Suprapubic skin (tissue), 4 donors: ENCODE measurements around the gene DNAH1. TPM values are rescaled to one million over a fixed set of nuclear protein-coding genes. Genes with fewer than 3 reads are reported as not detected.

Source experiments
- DNase-seq, 2 donors: peaks; one replicate each; pipeline ENCODE4 v3.0.0-alpha.2; 2019; ENCODE audit warnings: low spot score in 2 of 2
- H3K27ac ChIP-seq: fragments of 200-600 bp; sonication (generic); one replicate; pipeline ENCODE4 v1.5.1; 2019
- H3K27me3 ChIP-seq: fragments of 200-600 bp; sonication (generic); one replicate; pipeline ENCODE4 v1.5.1; 2019
- H3K36me3 ChIP-seq: fragments of 200-600 bp; sonication (generic); one replicate; pipeline ENCODE4 v1.5.1; 2019
- H3K4me1 ChIP-seq: fragments of 200-600 bp; sonication (generic); one replicate; pipeline ENCODE4 v1.5.1; 2019
- H3K4me3 ChIP-seq: fragments of 200-600 bp; sonication (generic); one replicate; pipeline ENCODE4 v1.5.1; 2019; ENCODE audit warnings: mild to moderate bottlenecking
- H3K9me3 ChIP-seq: fragments of 200-600 bp; sonication (generic); one replicate; pipeline ENCODE4 v1.5.1; 2019
- EP300 ChIP-seq: sonication (generic); formaldehyde crosslinking; IDR thresholded peaks from one replicate; pipeline ENCODE4 v1.6.1; 2017; ENCODE audit warnings: antibody characterized with exemption
- POLR2A ChIP-seq, 2 donors: fragments of 450-650 bp; IDR thresholded peaks; one replicate each; pipeline ENCODE4 v1.6.1; 2017; ENCODE audit warnings: antibody characterized with exemption in 2 of 2, mild to moderate bottlenecking in 2 of 2, moderate library complexity in 2 of 2
- POLR2AphosphoS5 ChIP-seq, 3 donors: sonication (generic); formaldehyde crosslinking; IDR thresholded peaks; one replicate each; pipeline ENCODE4 v1.6.1; 2017; ENCODE audit warnings: antibody characterized with exemption in 3 of 3
- WGBS: methylation state at CpG from one replicate; pipeline ENCODE4 v1.1.5; 2018; 5-methylcytosine and 5-hydroxymethylcytosine counted together
- total RNA-seq, 4 donors: library from RNA; depleted of rRNA; stranded (reverse); fragments of >200 nt; gene quantifications; one replicate each; pipeline ENCODE4 v1.1.0, GENCODE V29; 2016
- TF ChIP-seq, protein P1 (sequence below), 2 donors: fragments of 200-600 bp in 1 of 2; fragments of 450-650 bp in 1 of 2; sonication (generic) in 1 of 2; IDR thresholded peaks; one replicate each; pipeline ENCODE4 v1.5.1; 2016 to 2019; ENCODE audit warnings: antibody characterized with exemption in 2 of 2, mild to moderate bottlenecking in 1 of 2, moderate library complexity in 1 of 2

Gene DNAH1
- total RNA-seq, 4 donors from 2014 or later = 3.4 to 10.1 (median 7.7) TPM

DNA sequence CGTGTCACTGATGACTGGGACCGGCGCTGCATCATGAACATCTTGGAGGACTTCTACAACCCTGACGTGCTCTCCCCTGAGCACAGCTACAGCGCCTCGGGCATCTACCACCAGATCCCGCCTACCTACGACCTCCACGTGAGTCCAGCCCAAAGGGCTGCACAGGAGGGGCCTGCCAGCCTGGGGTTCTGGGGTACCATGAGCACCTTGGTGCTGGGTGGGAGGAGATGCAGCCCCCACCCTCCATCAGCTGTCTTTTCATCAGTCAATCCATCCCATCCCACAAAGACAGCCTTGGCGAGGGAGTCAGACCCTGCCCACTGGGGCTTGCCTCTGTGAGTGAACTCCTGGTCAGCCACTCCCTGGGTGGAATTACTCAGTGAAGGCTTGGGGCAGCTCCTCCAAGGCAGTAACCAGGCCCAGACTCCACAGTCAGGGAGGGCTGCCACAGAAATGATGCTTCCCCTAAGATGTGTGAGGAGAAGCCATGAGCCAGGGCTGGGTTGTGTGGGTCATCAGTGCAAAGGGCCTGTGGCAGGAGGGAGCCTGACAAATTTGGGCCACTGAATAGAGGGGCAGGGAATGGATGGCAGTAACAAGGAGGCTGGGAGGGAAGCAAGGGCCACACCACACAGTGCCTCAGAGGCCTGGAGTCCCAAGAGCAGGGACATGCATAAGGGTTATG is 80.9 kb downstream of the DNAH1 start:
- no peaks in the 10 kb centered on the region for H3K27me3 ChIP-seq
- no peak overlapping the region for H3K27ac ChIP-seq
- H3K9me3 ChIP-seq = no peaks in the 10 kb centered on the region
- H3K36me3 ChIP-seq = peaks cover 50% of the 10 kb centered on the region
- H3K4me1 ChIP-seq = peaks cover 16% of the 10 kb centered on the region
- no peak for DNase-seq
- TF ChIP-seq POLR2AphosphoS5 (IDR thresholded peaks at IDR 0.05) (no peak), EP300 (no peak), POLR2A (IDR thresholded peaks at IDR 0.05) (no peak)
- TF ChIP-seq, protein P1, sequence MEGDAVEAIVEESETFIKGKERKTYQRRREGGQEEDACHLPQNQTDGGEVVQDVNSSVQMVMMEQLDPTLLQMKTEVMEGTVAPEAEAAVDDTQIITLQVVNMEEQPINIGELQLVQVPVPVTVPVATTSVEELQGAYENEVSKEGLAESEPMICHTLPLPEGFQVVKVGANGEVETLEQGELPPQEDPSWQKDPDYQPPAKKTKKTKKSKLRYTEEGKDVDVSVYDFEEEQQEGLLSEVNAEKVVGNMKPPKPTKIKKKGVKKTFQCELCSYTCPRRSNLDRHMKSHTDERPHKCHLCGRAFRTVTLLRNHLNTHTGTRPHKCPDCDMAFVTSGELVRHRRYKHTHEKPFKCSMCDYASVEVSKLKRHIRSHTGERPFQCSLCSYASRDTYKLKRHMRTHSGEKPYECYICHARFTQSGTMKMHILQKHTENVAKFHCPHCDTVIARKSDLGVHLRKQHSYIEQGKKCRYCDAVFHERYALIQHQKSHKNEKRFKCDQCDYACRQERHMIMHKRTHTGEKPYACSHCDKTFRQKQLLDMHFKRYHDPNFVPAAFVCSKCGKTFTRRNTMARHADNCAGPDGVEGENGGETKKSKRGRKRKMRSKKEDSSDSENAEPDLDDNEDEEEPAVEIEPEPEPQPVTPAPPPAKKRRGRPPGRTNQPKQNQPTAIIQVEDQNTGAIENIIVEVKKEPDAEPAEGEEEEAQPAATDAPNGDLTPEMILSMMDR (IDR thresholded peaks at IDR 0.05) = no peak
- H3K4me3 ChIP-seq = no peak overlapping the region
- 78% methylated on average over 6 of the region's 10 CpGs for WGBS

DNA sequence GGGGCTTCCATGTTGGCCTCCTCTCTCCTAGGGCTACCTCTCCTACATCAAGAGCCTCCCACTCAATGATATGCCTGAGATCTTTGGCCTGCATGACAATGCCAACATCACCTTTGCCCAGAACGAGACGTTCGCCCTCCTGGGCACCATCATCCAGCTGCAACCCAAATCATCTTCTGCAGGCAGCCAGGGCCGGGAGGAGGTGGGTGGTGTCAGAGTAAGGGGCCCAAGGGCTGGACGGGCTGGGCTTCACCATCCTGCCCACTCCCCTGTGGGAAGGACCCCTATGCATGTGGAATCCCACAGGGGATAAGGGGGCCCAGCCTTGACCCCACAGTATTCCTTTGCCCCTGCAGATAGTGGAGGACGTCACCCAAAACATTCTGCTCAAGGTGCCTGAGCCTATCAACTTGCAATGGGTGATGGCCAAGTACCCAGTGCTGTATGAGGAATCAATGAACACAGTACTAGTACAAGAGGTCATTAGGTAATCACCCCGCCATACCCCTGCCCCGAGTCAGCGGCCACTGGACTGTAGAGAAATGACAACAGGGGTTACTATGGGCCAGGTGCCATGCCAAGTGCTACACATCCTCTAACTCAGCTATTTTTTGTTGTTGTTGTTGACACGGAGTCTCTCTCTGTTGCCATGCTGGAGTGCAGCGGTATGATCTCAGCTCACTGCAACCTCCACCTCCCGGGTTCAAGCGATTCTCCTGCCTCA is 81.7 kb downstream of the DNAH1 start:
- H3K27ac ChIP-seq = no peak overlapping the region
- no peaks in the 10 kb centered on the region for H3K9me3 ChIP-seq
- H3K27me3 ChIP-seq = no peaks in the 10 kb centered on the region
- no peak overlapping the region for H3K4me3 ChIP-seq
- TF ChIP-seq, protein P1 (IDR thresholded peaks at IDR 0.05) = no peak
- DNase-seq = peak in 1 of 2 donors; percentile 43
- peaks cover 24% of the 10 kb centered on the region for H3K4me1 ChIP-seq
- H3K36me3 ChIP-seq = peaks cover 50% of the 10 kb centered on the region
- WGBS = 83% methylated on average over 11 of the region's 13 CpGs

DNA sequence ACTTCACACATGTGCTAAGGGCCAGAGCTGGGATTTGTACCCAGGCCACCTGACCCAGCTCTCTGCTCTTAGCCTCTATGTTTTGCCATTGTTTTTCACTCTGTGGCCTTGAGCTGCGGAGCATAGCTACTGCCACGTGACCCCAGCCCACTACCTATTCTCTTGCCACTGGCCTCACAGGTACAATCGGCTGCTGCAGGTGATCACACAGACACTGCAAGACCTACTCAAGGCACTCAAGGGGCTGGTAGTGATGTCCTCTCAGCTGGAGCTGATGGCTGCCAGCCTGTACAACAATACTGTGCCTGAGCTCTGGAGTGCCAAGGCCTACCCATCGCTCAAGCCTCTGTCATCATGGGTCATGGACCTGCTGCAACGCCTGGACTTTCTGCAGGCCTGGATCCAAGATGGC is 82.6 kb downstream of the DNAH1 start:
- 97% methylated on average over 4 of the region's 5 CpGs for WGBS
- H3K27me3 ChIP-seq = no peaks in the 10 kb centered on the region
- peaks cover 50% of the 10 kb centered on the region for H3K36me3 ChIP-seq
- peak in 1 of 2 donors; percentile 34 for DNase-seq
- TF ChIP-seq POLR2A (IDR thresholded peaks at IDR 0.05) (no peak), EP300 (no peak), POLR2AphosphoS5 (IDR thresholded peaks at IDR 0.05) (no peak)
- TF ChIP-seq, protein P1 (IDR thresholded peaks at IDR 0.05) = no peak
- H3K4me3 ChIP-seq = no peak overlapping the region
- H3K9me3 ChIP-seq = no peaks in the 10 kb centered on the region
- no peak overlapping the region for H3K27ac ChIP-seq
- peaks cover 32% of the 10 kb centered on the region for H3K4me1 ChIP-seq

DNA sequence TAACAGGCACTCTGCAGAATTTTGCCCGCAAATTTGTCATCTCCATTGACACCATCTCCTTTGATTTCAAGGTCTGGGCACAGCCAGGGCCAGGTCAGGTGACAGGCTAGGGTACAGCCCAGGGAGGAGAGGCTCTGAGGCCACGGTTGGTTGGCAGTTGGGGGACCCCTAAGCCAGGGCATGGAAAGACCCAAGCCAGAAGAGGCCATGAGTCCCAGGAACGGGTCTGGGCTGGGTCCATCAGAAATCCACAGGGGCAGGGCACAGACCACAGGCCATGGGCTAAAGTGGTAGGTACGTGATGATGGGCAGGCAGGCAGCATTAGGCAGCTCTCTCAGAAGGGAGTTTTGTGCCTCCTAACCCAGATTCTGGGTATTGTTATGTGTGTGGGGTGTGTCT is 83.0 kb downstream of the DNAH1 start:
- H3K4me3 ChIP-seq = no peak overlapping the region
- no peaks in the 10 kb centered on the region for H3K9me3 ChIP-seq
- no peak for DNase-seq
- TF ChIP-seq POLR2A (IDR thresholded peaks at IDR 0.05) (no peak), EP300 (no peak), POLR2AphosphoS5 (IDR thresholded peaks at IDR 0.05) (no peak)
- TF ChIP-seq, protein P1 (IDR thresholded peaks at IDR 0.05) = no peak
- no peak overlapping the region for H3K27ac ChIP-seq
- WGBS = 100% methylated on average over 1 of the region's 4 CpGs
- peaks cover 51% of the 10 kb centered on the region for H3K36me3 ChIP-seq
- peaks cover 37% of the 10 kb centered on the region for H3K4me1 ChIP-seq
- H3K27me3 ChIP-seq = no peaks in the 10 kb centered on the region

DNA sequence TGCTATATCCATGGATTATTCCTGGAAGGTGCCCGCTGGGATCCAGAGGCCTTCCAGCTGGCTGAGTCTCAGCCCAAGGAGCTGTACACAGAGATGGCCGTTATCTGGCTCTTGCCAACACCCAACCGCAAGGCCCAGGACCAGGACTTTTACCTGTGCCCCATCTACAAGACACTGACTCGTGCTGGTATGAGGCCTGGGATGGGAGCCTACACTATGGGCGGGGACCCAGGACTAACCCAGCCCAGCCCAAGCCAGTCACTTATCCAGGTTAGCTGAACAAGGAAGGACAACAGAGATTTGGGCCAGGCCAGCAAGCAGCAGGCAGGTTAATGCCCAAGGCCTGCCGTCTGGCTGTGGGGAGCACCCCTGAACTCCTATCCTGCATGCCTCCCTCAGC is 83.5 kb downstream of the DNAH1 start:
- H3K27me3 ChIP-seq = no peaks in the 10 kb centered on the region
- H3K4me1 ChIP-seq = peaks cover 42% of the 10 kb centered on the region
- H3K36me3 ChIP-seq = peaks cover 52% of the 10 kb centered on the region
- no peak overlapping the region for H3K4me3 ChIP-seq
- WGBS = 72% methylated on average over 6 of the region's 6 CpGs
- H3K27ac ChIP-seq = no peak overlapping the region
- DNase-seq = no peak
- TF ChIP-seq POLR2AphosphoS5 (IDR thresholded peaks at IDR 0.05) (no peak), POLR2A (IDR thresholded peaks at IDR 0.05) (no peak), EP300 (no peak)
- TF ChIP-seq, protein P1 (IDR thresholded peaks at IDR 0.05) = no peak
- H3K9me3 ChIP-seq = no peaks in the 10 kb centered on the region
